WTC11 (cell line): Measurements from ENCODE around the gene C4orf54. TPM values are rescaled to one million over a fixed set of nuclear protein-coding genes. Genes with fewer than 3 reads are reported as not detected.

Experiments used
- ATAC-seq: fragments of 200-7000 bp; cut with Tn5 transposase; 2 replicates; pipeline ENCODE4 v1.10.0; 2021; ENCODE audit warnings: mild to moderate bottlenecking, moderate library complexity
- CTCF ChIA-PET: fragments of 300-600 bp; sonication (Branson Sonifier 250); formaldehyde crosslinking; loops from one replicate; lab custom pipeline; 2021; ENCODE audit warnings: antibody characterized with exemption; lab: Charles Lee
- POLR2A ChIA-PET: fragments of 350-600 bp; sonication (Branson Sonifier 250); formaldehyde crosslinking; loops from one replicate; lab custom pipeline; 2021; ENCODE audit warnings: antibody characterized with exemption; lab: Charles Lee
- DNase-seq: peaks from one replicate; pipeline ENCODE4 v3.0.0; 2021; ENCODE audit warnings: low spot score
- H3K27ac Mint-ChIP-seq: 2 replicates; pipeline ENCODE4 v1.8.0; 2021; ENCODE audit warnings: mixed read lengths
- H3K27me3 Mint-ChIP-seq: 2 replicates; pipeline ENCODE4 v1.8.0; 2021; ENCODE audit warnings: low read depth, mild to moderate bottlenecking, moderate library complexity, mixed read lengths
- H3K36me3 Mint-ChIP-seq: 2 replicates; pipeline ENCODE4 v1.8.0; 2021; ENCODE audit warnings: mixed read lengths
- H3K4me1 Mint-ChIP-seq: 2 replicates; pipeline ENCODE4 v1.8.0; 2022; ENCODE audit warnings: mixed read lengths
- H3K4me3 Mint-ChIP-seq: 2 replicates; pipeline ENCODE4 v1.8.0; 2021; ENCODE audit warnings: mild to moderate bottlenecking, moderate library complexity, mixed read lengths
- H3K9me3 Mint-ChIP-seq: 2 replicates; pipeline ENCODE4 v1.8.0; 2021; ENCODE audit warnings: mixed read lengths
- CREM ChIP-seq: sonication (generic); formaldehyde crosslinking; IDR thresholded peaks from 2 replicates; pipeline ENCODE4 v1.8.1; 2022; ENCODE audit warnings: mild to moderate bottlenecking, missing genetic modification reagents, moderate library complexity
- ESRRA ChIP-seq: sonication (generic); formaldehyde crosslinking; IDR thresholded peaks from 2 replicates; pipeline ENCODE4 v1.8.1; 2022; ENCODE audit warnings: mild to moderate bottlenecking, missing genetic modification reagents, borderline replicate concordance
- ETV6 ChIP-seq: sonication (generic); formaldehyde crosslinking; IDR thresholded peaks from 2 replicates; pipeline ENCODE4 v1.8.1; 2022; ENCODE audit warnings: mild to moderate bottlenecking, missing genetic modification reagents
- FOXP1 ChIP-seq: sonication (generic); formaldehyde crosslinking; IDR thresholded peaks from 2 replicates; pipeline ENCODE4 v1.8.0; 2022; ENCODE audit warnings: missing genetic modification reagents, mild to moderate bottlenecking, moderate library complexity, borderline replicate concordance
- GRHL2 ChIP-seq: fragments of 250-450 bp; sonication (Bioruptor Pico); IDR thresholded peaks from 2 replicates; pipeline ENCODE4 v1.8.0; 2022; ENCODE audit warnings: mild to moderate bottlenecking, moderate library complexity; ENCODE audit not compliant: insufficient replicate concordance, severe bottlenecking
- GTF2I ChIP-seq: fragments of 250-450 bp; sonication (Bioruptor Pico); conservative IDR thresholded peaks from 2 replicates; pipeline ENCODE4 v1.4.0; 2021; ENCODE audit warnings: mild to moderate bottlenecking
- PRRX2 ChIP-seq: fragments of 250-450 bp; sonication (Bioruptor Pico); IDR thresholded peaks from 2 replicates; pipeline ENCODE4 v1.8.0; 2021; ENCODE audit warnings: mild to moderate bottlenecking
- RELA ChIP-seq: sonication (generic); formaldehyde crosslinking; IDR thresholded peaks from 2 replicates; pipeline ENCODE4 v1.8.1; 2022; ENCODE audit warnings: missing genetic modification reagents, mild to moderate bottlenecking, borderline replicate concordance
- RORB ChIP-seq: fragments of 250-450 bp; sonication (Bioruptor Pico); IDR thresholded peaks from 2 replicates; pipeline ENCODE4 v1.9.0; 2021; ENCODE audit warnings: mild to moderate bottlenecking
- SMAD3 ChIP-seq: sonication (generic); formaldehyde crosslinking; IDR thresholded peaks from 2 replicates; pipeline ENCODE4 v1.8.0; 2022; ENCODE audit warnings: missing genetic modification reagents, mild to moderate bottlenecking, borderline replicate concordance
- SMAD4 ChIP-seq: sonication (generic); formaldehyde crosslinking; IDR thresholded peaks from 2 replicates; pipeline ENCODE4 v1.8.0; 2022; ENCODE audit warnings: mild to moderate bottlenecking, missing genetic modification reagents
- SOX15 ChIP-seq: fragments of 250-450 bp; sonication (Bioruptor Pico); IDR thresholded peaks from 2 replicates; pipeline ENCODE4 v1.9.0; 2021; ENCODE audit warnings: mild to moderate bottlenecking
- total RNA-seq: library from RNA; stranded (reverse); gene quantifications from 3 replicates; pipeline ENCODE4 v1.2.3, GENCODE V29; 2021
- TF ChIP-seq, protein P1 (sequence below): sonication (generic); formaldehyde crosslinking; IDR thresholded peaks from 2 replicates; pipeline ENCODE4 v1.8.0; 2022; ENCODE audit warnings: missing genetic modification reagents
- TF ChIP-seq, protein P2 (sequence below): sonication (generic); formaldehyde crosslinking; conservative IDR thresholded peaks from 2 replicates; pipeline ENCODE4 v1.8.1; 2023; ENCODE audit warnings: mild to moderate bottlenecking, low read depth, missing genetic modification reagents, moderate library complexity
- TF ChIP-seq, protein P3 (sequence below): sonication (generic); formaldehyde crosslinking; IDR thresholded peaks from 2 replicates; pipeline ENCODE4 v1.8.1; 2022; ENCODE audit warnings: mild to moderate bottlenecking, moderate library complexity, missing genetic modification reagents

Gene C4orf54
- total RNA-seq, 1 experiment from 2014 or later, result not detected

DNA sequence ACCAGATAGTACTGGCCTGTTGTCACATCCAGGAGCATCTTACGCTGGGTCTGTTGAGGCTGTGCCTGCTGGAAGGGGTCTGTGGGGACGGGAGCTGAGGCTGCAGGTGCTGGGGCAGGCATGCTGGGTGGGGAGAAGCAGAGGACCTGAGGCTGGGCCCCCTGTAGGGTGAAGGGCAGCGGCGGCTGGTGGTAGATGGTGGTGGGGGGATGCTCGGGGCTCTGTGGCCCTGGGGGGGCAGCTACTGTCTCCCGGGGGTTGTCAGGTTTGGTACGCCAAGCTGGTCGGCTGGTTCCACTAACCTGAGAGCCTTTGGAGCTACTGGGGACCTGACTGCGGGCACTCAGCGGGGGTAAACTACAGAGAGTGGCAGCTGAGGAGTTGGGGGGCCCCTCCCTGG lies 7.8 kb downstream of the C4orf54 start:
- peaks cover 54% of the 10 kb centered on the region for H3K27me3 Mint-ChIP-seq
- DNase-seq (no peak), ATAC-seq (no peak)
- ChIA-PET CTCF (no interaction called here), POLR2A (no interaction called here)
- H3K36me3 Mint-ChIP-seq, result no peaks in the 10 kb centered on the region
- peaks cover 23% of the 10 kb centered on the region for H3K4me1 Mint-ChIP-seq
- no peaks in the 10 kb centered on the region for H3K9me3 Mint-ChIP-seq
- H3K27ac Mint-ChIP-seq, result no peak overlapping the region
- TF ChIP-seq RORB (CRISPR knock-in tag) (no peak), CREM (CRISPR knock-in tag) (no peak)
- no peak overlapping the region for H3K4me3 Mint-ChIP-seq

DNA sequence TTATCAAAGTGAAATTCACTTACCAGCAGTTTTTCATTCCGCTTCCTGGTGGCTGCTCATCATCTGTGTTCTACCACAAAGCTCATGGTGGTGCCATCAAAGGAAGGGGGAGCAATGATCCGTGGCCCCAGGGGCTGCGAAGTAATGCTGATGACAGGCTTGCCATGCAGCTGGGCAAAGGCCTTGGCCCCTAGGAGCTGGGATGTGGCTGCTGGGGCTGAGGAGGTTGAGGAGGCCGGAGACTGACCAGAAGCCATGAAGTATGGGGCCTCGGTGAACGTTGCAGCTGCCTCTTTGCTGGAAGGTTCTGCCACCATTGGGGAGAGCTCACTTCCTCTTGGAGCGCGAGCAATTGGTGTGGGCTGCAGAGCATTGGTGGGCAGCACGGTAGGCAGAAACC lies 8.4 kb downstream of the C4orf54 start:
- TF ChIP-seq, protein P1, sequence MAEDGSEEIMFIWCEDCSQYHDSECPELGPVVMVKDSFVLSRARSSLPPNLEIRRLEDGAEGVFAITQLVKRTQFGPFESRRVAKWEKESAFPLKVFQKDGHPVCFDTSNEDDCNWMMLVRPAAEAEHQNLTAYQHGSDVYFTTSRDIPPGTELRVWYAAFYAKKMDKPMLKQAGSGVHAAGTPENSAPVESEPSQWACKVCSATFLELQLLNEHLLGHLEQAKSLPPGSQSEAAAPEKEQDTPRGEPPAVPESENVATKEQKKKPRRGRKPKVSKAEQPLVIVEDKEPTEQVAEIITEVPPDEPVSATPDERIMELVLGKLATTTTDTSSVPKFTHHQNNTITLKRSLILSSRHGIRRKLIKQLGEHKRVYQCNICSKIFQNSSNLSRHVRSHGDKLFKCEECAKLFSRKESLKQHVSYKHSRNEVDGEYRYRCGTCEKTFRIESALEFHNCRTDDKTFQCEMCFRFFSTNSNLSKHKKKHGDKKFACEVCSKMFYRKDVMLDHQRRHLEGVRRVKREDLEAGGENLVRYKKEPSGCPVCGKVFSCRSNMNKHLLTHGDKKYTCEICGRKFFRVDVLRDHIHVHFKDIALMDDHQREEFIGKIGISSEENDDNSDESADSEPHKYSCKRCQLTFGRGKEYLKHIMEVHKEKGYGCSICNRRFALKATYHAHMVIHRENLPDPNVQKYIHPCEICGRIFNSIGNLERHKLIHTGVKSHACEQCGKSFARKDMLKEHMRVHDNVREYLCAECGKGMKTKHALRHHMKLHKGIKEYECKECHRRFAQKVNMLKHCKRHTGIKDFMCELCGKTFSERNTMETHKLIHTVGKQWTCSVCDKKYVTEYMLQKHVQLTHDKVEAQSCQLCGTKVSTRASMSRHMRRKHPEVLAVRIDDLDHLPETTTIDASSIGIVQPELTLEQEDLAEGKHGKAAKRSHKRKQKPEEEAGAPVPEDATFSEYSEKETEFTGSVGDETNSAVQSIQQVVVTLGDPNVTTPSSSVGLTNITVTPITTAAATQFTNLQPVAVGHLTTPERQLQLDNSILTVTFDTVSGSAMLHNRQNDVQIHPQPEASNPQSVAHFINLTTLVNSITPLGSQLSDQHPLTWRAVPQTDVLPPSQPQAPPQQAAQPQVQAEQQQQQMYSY (CRISPR knock-in tag), result no peak
- no peak for TF ChIP-seq GRHL2

DNA sequence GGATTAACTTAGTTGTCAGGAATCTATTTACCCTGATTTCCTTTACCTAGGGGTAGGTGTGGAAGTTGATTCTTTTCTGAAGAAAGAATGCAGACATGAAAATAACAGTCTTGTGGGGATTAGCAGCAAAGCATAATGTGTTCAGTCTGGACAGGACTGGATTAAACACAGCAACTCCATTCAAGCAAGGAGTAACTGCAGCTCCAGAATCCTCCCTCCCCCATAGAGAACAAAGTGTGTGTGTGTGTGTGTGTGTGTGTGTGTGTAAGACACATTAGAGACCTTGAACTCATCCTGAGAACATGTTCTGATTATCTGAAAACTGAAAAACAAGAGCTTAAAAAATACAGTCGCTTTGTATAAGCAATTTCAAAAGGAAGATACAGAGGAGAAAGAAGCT lies 9.3 kb downstream of the C4orf54 start:
- no peaks in the 10 kb centered on the region for H3K36me3 Mint-ChIP-seq
- H3K27ac Mint-ChIP-seq, result no peak overlapping the region
- ATAC-seq (no peak), DNase-seq (no peak)
- CTCF ChIA-PET, result no interaction called here
- no peak for TF ChIP-seq SMAD3 (CRISPR knock-in tag)
- TF ChIP-seq, protein P1 (CRISPR knock-in tag), result no peak
- peaks cover 67% of the 10 kb centered on the region for H3K27me3 Mint-ChIP-seq
- POLR2A ChIA-PET, result no interaction called here
- no peak overlapping the region for H3K4me3 Mint-ChIP-seq
- H3K9me3 Mint-ChIP-seq, result no peaks in the 10 kb centered on the region
- peaks cover 38% of the 10 kb centered on the region for H3K4me1 Mint-ChIP-seq

More for the DNA sequence above, 8.4 kb downstream of the C4orf54 start:
- Mint-ChIP-seq H3K27me3 (peaks cover 60% of the 10 kb centered on the region), H3K9me3 (no peaks in the 10 kb centered on the region), H3K36me3 (no peaks in the 10 kb centered on the region), H3K4me1 (peaks cover 29% of the 10 kb centered on the region), H3K4me3 (no peak overlapping the region), H3K27ac (no peak overlapping the region)
- ChIA-PET POLR2A (no interaction called here), CTCF (no interaction called here)
- no peak for ATAC-seq
- no peak for DNase-seq

DNA sequence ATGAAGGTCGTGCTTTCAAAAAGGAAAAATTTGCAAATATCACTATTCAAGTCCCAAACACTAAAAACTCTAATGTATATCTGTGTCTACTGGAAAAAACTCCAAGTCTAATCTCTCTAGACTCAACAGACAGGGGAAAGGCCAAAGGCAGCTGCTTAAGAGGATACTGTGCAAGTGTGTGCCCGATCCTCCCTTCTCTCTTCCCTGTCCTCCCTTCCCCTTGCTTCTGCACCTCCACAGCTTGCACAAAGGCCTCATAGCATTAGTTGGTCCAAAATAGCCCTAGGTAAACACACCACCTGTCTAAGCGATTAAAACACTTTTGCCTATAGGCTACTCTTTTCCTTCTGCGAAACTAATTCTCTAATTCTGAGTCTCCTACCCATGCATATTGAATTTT lies 10.6 kb downstream of the C4orf54 start:
- POLR2A ChIA-PET, result no interaction called here
- no peaks in the 10 kb centered on the region for H3K36me3 Mint-ChIP-seq
- CTCF ChIA-PET, result no interaction called here
- peaks cover 80% of the 10 kb centered on the region for H3K27me3 Mint-ChIP-seq
- H3K9me3 Mint-ChIP-seq, result no peaks in the 10 kb centered on the region
- TF ChIP-seq SMAD4 (CRISPR knock-in tag) (no peak), SMAD3 (CRISPR knock-in tag) (no peak)
- DNase-seq (no peak), ATAC-seq (no peak)
- H3K27ac Mint-ChIP-seq, result no peak overlapping the region
- H3K4me3 Mint-ChIP-seq, result no peak overlapping the region
- peaks cover 50% of the 10 kb centered on the region for H3K4me1 Mint-ChIP-seq

DNA sequence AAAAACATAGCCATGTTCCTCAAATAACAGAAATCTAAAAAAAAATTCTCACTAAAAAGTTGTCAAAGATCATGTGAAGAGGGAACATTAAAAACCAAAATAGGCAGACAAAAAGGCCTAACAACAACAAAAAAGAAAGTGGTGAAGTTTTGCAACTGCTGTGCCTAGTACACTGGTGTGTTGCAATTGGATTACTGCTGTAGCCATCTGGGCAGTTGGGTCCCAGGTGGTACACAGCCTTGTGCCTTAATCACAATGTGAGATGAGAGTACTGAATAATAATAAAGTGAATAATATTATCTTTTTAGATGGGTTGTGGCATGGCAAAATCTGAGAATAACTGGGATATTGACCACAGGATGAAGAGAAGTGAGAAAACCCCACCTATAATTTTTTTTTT lies 12.0 kb downstream of the C4orf54 start:
- ChIA-PET POLR2A (no interaction called here), CTCF (interaction anchor here (0.9 to 1.9 kb wide), 3 partner anchors 162 to 166 kb away, joined by 3 to 11 read pairs (median 3); no protein-coding TSS in a partner anchor)
- Mint-ChIP-seq H3K4me3 (no peak overlapping the region), H3K27ac (no peak overlapping the region), H3K36me3 (no peaks in the 10 kb centered on the region), H3K27me3 (peaks cover 75% of the 10 kb centered on the region), H3K9me3 (no peaks in the 10 kb centered on the region), H3K4me1 (peaks cover 54% of the 10 kb centered on the region)
- no peak for ATAC-seq
- DNase-seq, result no peak
- TF ChIP-seq FOXP1 (CRISPR knock-in tag) (no peak), GTF2I (CRISPR knock-in tag) (no peak), RELA (CRISPR knock-in tag) (no peak), ETV6 (CRISPR knock-in tag) (no peak), PRRX2 (no peak), SOX15 (CRISPR knock-in tag) (no peak), ESRRA (CRISPR knock-in tag) (no peak)
- TF ChIP-seq, protein P2, sequence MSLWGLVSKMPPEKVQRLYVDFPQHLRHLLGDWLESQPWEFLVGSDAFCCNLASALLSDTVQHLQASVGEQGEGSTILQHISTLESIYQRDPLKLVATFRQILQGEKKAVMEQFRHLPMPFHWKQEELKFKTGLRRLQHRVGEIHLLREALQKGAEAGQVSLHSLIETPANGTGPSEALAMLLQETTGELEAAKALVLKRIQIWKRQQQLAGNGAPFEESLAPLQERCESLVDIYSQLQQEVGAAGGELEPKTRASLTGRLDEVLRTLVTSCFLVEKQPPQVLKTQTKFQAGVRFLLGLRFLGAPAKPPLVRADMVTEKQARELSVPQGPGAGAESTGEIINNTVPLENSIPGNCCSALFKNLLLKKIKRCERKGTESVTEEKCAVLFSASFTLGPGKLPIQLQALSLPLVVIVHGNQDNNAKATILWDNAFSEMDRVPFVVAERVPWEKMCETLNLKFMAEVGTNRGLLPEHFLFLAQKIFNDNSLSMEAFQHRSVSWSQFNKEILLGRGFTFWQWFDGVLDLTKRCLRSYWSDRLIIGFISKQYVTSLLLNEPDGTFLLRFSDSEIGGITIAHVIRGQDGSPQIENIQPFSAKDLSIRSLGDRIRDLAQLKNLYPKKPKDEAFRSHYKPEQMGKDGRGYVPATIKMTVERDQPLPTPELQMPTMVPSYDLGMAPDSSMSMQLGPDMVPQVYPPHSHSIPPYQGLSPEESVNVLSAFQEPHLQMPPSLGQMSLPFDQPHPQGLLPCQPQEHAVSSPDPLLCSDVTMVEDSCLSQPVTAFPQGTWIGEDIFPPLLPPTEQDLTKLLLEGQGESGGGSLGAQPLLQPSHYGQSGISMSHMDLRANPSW (CRISPR knock-in tag), result no peak
- TF ChIP-seq, protein P3, sequence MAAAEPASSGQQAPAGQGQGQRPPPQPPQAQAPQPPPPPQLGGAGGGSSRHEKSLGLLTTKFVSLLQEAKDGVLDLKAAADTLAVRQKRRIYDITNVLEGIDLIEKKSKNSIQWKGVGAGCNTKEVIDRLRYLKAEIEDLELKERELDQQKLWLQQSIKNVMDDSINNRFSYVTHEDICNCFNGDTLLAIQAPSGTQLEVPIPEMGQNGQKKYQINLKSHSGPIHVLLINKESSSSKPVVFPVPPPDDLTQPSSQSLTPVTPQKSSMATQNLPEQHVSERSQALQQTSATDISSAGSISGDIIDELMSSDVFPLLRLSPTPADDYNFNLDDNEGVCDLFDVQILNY (CRISPR knock-in tag), result no peak
